Left forelimb (tissue), 1 donor: Measurements from ENCODE around the gene SAMD14.

Experiments used
- DNase-seq: peaks from one replicate; pipeline ENCODE4 v3.0.0-alpha.2; 2018; ENCODE audit warnings: low spot score

Gene SAMD14

DNA sequence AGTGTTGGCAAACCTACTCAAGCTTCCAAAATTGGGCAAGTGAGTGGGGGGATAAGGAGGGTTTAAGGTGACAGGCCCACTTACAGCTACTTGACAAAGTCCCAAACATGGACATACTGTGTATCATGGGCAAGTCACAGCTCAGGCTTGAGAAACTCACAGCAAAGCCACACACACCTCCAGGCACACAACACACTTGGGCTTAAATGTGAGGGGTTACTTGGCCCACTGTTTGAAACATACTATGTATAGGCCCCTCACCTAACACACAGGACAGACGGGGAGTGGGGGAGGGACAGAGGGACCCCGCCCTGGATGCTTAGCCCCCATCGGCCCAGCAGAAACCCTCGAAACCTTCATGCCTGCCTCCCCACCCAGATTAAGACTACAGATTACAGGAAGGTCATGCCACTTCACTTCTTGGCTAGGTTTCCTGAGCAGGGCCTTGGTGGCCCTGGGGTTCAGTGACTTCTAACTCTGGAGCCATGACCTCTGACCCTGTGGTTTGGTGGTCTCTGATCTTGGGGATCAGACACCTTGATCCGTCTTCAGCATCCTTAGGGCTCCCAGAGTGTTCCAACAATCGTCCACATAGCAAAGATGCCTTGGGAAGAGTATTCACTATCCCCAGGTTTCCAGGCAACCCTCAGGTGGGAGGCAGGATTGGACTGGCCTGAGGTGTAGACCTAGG, 2.3 kb upstream of the SAMD14 start:
- no peak for DNase-seq

GRCh38 chr17:50130559-50131305, 772 bp upstream of the SAMD14 start:
- DNase-seq, result no peak

DNA sequence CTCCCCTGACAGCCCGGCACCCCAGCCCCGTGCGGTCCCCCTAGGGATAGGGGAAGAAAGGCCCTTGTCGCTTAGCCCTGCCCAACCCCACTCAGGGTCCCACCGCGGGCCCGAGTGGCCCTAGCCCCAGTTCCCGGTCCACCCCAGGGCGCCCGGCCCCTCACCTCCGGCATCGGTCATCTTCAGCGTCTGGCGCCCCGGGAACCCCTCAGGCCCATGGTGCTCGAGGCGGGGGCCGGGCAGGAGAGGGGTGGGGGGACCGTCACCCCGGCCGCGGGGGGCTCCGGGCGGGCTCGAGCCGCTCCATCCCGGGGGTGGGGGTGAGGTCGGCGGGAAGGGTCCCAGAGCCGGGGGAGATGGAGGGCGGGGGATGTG, 620 bp downstream of the SAMD14 start:
- no peak for DNase-seq

GRCh38 chr17:50128441-50129352, 1.3 kb downstream of the SAMD14 start:
- DNase-seq, result no peak

GRCh38 chr17:50127697-50128361, 2.1 kb downstream of the SAMD14 start:
- DNase-seq, result no peak

- no peak for DNase-seq
Measured at GRCh38 chr17:50125420-50125997, 4.5 kb downstream of the SAMD14 start.

DNA sequence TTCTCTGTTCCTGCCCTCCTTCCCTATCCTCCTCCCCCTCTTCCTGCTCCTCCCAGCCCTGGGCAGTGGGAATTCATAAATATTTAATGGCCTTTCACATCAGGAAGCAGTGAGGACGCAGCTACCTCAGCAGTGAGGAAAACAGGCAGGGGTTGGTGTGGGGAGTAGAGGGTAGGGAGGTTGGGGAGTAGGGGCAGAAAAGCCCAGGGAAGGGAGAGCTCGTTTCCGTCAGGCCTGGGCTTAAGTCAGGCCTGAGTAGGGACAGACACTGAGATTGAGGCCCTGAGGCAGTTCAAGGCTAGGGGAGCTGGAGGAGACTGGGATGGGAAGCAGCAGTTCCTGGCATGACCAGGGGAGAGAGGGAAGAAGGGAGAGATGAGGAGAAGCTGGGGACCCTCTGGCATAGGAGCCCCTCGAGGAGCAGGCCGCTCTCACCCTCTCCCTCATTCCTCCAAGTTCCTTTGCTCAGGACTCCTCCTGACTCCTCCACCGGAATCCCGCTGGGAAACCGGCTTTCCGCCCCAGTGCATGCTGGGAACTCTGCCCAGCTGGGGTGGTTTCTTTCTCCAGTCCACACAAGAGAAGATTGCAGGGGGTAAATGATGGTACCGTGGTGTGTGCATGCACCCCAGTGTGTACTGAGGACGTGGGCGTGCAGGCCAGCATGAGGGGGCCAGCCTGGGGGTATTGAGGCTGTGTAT, 6.2 kb downstream of the SAMD14 start:
- DNase-seq, result no peak

- no peak for DNase-seq
Measured at GRCh38 chr17:50122945-50123344, 7.0 kb downstream of the SAMD14 start.

DNA sequence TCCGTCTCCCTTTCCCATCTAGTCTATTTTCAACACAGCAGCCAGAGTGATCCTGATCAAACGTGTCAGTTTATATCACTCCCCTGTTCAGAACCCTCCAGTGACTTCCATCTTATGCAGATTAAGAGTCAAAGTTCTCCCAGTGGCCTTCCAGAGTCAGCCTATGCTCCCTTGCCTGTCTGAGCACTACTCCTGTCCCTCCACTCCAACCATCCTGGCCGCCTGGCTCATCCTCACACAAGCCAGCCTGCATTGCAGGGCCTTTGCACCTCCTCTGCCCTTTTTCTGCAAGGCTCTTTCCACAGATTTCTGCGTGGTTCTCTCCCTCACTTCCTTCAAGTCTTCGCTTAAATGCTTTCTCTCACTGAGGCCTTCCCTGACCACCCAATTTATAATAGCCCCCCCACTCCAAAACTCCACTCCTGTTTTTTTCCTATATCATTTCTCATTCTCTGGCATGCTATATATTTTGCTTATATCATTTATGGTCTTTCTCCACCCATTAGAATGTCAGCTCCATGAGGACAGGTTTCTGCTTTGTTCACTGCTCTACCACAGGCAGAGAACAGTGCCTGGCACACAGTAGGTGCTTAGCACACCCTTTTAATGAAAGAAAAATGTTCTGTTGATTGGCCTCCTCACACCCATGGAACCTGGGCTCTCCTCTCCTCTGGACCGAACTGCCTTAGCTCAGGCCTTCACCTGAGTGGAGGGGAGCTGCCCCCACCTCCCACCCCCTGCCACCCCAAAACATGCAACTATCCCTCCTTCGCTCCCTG, 9.3 kb downstream of the SAMD14 start:
- no peak for DNase-seq

- DNase-seq, result no peak
Measured at GRCh38 chr17:50118828-50119218, 11.1 kb downstream of the SAMD14 start.

GRCh38 chr17:50118076-50118827, 11.7 kb downstream of the SAMD14 start:
- no peak for DNase-seq

DNA sequence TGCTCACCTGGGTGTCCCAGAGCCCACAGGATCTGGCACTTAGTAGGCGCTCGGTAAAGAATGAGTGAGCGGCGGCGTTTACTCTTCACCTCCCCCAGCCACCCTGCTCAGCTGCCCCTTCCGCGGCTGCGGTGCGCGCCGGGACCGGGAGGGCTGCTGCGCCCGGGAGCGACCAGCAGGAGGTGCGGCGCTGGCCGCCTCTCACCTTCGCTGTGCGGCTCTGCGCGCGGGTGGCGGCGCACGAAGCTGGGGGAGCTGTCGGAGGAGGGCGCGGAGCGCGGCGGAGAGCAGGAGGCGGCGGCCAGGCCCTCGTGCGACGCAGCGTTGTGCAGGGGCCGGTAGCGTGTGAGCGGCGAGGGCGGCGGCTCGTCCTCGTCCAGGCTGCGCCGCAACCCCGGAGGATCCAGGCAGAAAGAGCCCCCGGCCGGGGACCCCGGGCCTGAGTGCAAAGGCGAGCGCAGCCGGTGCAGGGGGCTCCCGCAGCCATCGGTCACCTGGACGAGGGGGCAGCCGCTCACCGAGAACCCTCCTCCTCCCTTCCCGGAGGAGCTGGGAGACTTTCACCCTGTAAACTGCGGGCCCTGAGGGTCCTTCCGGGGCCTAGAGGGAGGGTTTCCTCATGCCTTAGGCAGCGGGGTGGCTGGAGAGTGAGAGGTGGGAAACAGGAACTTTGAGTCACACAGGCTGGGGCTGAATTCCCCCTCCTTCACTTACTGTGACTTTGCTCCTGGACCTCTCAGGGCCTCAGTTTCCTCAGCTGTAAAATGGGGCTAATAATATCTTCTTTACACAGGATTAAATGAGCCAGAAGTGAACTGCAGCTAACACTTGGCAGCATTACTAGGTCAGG, 12.5 kb downstream of the SAMD14 start:
- DNase-seq, result no peak

- DNase-seq, result no peak
Measured at GRCh38 chr17:50115756-50116155, 14.2 kb downstream of the SAMD14 start.

DNA sequence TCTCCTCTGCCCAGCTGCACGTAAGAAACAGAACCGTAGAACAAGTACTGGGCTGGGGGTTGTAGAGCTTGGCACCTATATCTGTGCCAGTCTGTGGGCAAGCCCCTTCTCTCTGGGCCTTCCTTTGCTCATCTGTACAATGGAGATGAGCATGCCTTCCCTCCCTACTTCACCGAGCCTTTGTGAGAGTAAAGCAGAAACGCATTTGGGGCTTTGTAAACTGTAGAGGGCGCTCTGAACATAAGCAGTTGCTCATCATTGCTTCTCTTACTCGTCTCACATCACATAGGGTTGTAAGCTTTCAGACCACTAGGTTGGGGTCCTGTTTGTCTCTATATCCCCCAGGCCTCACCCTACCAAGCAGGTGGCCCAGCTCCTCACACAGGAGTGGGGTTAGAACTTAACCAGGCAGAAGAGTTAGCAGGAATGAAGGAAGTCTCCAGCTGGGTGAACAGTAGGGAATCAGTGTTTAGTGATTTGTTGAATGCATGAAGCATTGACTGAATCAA, 15.1 kb downstream of the SAMD14 start:
- no peak for DNase-seq

DNA sequence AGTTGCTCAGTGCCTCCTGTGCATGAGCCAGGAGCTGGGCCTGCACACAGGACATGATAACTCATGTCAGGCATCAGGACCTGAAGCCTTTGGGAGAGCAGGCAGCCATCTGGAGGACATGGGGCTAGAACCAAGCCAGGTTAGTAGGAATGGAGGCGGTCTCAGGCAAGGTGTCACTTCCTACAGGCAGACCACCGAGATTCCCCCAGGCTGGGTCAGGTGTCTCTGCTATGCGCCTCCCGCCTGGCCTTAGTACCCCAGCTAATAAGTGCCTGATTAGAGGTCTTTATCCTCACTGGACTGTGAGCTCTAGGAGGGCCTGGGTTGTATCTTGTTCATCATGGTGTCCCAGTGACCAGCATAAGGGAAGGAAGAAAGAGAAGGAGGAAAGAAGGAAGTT, 15.6 kb downstream of the SAMD14 start:
- DNase-seq, result no peak

DNA sequence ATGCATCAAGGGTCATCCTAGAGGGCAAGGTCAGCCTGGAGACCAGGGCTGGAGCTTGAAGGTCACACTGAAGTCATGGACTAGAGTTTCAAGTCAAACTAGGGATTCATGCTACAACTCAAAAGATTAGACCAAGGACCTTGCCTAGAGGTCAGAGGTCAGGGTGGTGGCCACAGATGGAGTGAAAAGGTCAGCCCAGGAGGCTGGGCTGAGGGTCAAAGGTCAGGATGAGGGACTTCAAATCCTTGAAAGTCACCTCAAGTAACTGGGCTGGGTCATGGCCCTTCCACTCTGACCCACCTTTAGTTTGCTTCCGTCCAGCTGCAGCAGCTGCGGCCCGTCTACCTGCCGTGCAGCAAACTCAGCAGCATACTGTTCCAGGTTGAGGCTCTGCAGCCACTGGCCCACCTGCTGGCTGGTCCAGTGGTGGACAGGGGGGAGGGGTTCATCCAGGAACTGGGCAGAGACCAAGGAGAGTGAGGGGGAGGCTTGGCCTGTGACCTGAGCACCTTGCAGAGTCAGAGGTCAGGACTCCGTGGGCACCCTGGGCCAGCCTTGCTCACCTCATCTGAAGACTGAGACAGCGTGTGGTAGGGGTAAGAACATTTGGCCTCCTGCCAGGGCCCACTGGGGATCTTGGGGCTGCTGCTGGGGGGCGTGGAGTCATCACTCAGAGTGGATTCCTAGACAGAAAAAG, 16.2 kb downstream of the SAMD14 start:
- no peak for DNase-seq

DNA sequence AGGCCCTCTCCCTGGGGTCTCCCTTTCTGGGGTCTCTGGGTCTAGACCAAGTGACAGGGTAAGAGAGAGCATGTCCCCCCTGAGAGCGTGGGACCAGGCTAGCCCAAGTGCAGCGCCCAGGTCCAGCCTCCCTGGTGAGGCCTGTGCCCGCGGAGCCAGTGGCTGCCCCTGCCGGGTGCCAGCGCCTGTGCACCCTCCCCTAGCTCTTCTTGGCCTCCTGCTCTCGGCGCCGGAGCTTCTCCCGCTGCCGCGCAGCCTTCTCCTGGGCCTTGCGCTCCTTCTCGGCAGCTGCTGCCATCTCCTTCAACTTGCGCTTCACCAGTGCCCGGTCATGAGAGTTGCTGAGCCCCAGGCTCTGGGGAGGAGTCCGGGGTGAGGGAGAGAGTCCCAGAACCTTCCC, 17.3 kb downstream of the SAMD14 start:
- DNase-seq, result no peak
